H9 (cell line): ENCODE measurements around the gene MROH7. TPM values are rescaled to one million over a fixed set of nuclear protein-coding genes. Genes with fewer than 3 reads are reported as not detected.

Experiments used
- DNase-seq: peaks from one replicate; pipeline ENCODE4 v3.0.0-alpha.2; 2017
- H2AFZ ChIP-seq: one replicate; pipeline ENCODE4 v1.6.1; 2013; ENCODE audit warnings: mild to moderate bottlenecking, low read length, control low read depth, moderate library complexity
- H2AK5ac ChIP-seq: 2 replicates; pipeline ENCODE4 v1.6.1; 2013; ENCODE audit warnings: low read length, control low read depth, mixed read lengths; ENCODE audit not compliant: insufficient read length
- H2BK120ac ChIP-seq: one replicate; pipeline ENCODE4 v1.6.1; 2013; ENCODE audit warnings: low read depth, mild to moderate bottlenecking, low read length, control low read depth, inconsistent platforms; ENCODE audit not compliant: poor library complexity, severe bottlenecking
- H2BK12ac ChIP-seq: 2 replicates; pipeline ENCODE4 v1.6.1; 2013; ENCODE audit warnings: low read length, control low read depth, mixed read lengths, low read depth; ENCODE audit not compliant: insufficient read length
- H2BK15ac ChIP-seq: 2 replicates; pipeline ENCODE4 v1.6.1; 2013; ENCODE audit warnings: low read depth, low read length, control low read depth
- H2BK20ac ChIP-seq: one replicate; pipeline ENCODE4 v1.6.1; 2013; ENCODE audit warnings: low read depth, mild to moderate bottlenecking, low read length, control low read depth, inconsistent platforms; ENCODE audit not compliant: poor library complexity, severe bottlenecking
- H2BK5ac ChIP-seq: 2 replicates; pipeline ENCODE4 v1.6.1; 2013; ENCODE audit warnings: low read length, control low read depth, mixed read lengths; ENCODE audit not compliant: insufficient read length
- H3K14ac ChIP-seq: 2 replicates; pipeline ENCODE4 v1.6.1; 2013; ENCODE audit warnings: low read length, control low read depth; ENCODE audit not compliant: insufficient read depth
- H3K18ac ChIP-seq: 2 replicates; pipeline ENCODE4 v1.6.1; 2013; ENCODE audit warnings: low read depth, mild to moderate bottlenecking, mixed read lengths, low read length, control low read depth; ENCODE audit not compliant: insufficient read length
- H3K23ac ChIP-seq: 2 replicates; pipeline ENCODE4 v1.6.1; 2013; ENCODE audit warnings: low read length, control low read depth, mixed read lengths, low read depth; ENCODE audit not compliant: insufficient read length
- H3K23me2 ChIP-seq: 2 replicates; pipeline ENCODE4 v1.6.1; 2013; ENCODE audit warnings: low read depth, mild to moderate bottlenecking, mixed read lengths, low read length, control low read depth; ENCODE audit not compliant: insufficient read length, poor library complexity, severe bottlenecking
- H3K27ac ChIP-seq: 2 replicates; pipeline ENCODE4 v1.5.1; 2013; ENCODE audit warnings: low read length, control low read depth, mixed read lengths, low read depth; ENCODE audit not compliant: insufficient read length
- H3K27me3 ChIP-seq: 2 replicates; pipeline ENCODE4 v1.6.1; 2013; ENCODE audit warnings: low read length, control low read depth, inconsistent platforms; ENCODE audit not compliant: insufficient read depth
- H3K4ac ChIP-seq: 2 replicates; pipeline ENCODE4 v1.6.1; 2013; ENCODE audit warnings: low read depth, mild to moderate bottlenecking, control low read depth, inconsistent platforms, low read length, moderate library complexity
- H3K4me1 ChIP-seq: 2 replicates; pipeline ENCODE4 v1.6.1; 2013; ENCODE audit warnings: low read length, control low read depth, inconsistent platforms; ENCODE audit not compliant: insufficient read depth
- H3K4me2 ChIP-seq: 2 replicates; pipeline ENCODE4 v1.6.1; 2013; ENCODE audit warnings: low read length, control low read depth, mixed read lengths; ENCODE audit not compliant: insufficient read length, insufficient read depth
- H3K56ac ChIP-seq: 2 replicates; pipeline ENCODE4 v1.6.1; 2013; ENCODE audit warnings: low read depth, mild to moderate bottlenecking, mixed read lengths, low read length, control low read depth; ENCODE audit not compliant: insufficient read length
- H3K79me1 ChIP-seq: 2 replicates; pipeline ENCODE4 v1.6.1; 2013; ENCODE audit warnings: low read depth, mild to moderate bottlenecking, moderate library complexity, low read length, control low read depth, inconsistent platforms; ENCODE audit not compliant: insufficient read depth, poor library complexity, severe bottlenecking
- H3K79me2 ChIP-seq: 2 replicates; pipeline ENCODE4 v1.6.1; 2013; ENCODE audit warnings: low read length, control low read depth, inconsistent platforms; ENCODE audit not compliant: insufficient read depth
- H3K9ac ChIP-seq: 2 replicates; pipeline ENCODE4 v1.6.1; 2013; ENCODE audit warnings: low read length, control low read depth, mixed read lengths; ENCODE audit not compliant: insufficient read length; ENCODE audit errors: extremely low read depth
- H3K9me3 ChIP-seq: one replicate; pipeline ENCODE4 v1.6.1; 2013; ENCODE audit warnings: low read depth, low read length, inconsistent platforms; ENCODE audit not compliant: control insufficient read depth
- H3T11ph ChIP-seq: one replicate; pipeline ENCODE4 v1.6.1; 2013; ENCODE audit warnings: mild to moderate bottlenecking, low read length, control low read depth, inconsistent platforms
- H4K20me1 ChIP-seq: one replicate; pipeline ENCODE4 v1.6.1; 2013; ENCODE audit not compliant: control insufficient read depth, insufficient read length, insufficient read depth
- H4K5ac ChIP-seq: 2 replicates; pipeline ENCODE4 v1.6.1; 2013; ENCODE audit warnings: low read depth, mild to moderate bottlenecking, mixed read lengths, low read length, control low read depth; ENCODE audit not compliant: insufficient read length
- H4K8ac ChIP-seq: replicated peaks from 2 replicates; pipeline ENCODE4 v1.6.1; 2013; ENCODE audit warnings: low read length, control low read depth, mixed read lengths, low read depth; ENCODE audit not compliant: insufficient read length
- H4K91ac ChIP-seq: 2 replicates; pipeline ENCODE4 v1.6.1; 2013; ENCODE audit warnings: low read depth, mild to moderate bottlenecking, moderate library complexity, mixed read lengths, low read length, control low read depth; ENCODE audit not compliant: insufficient read length
- H3K27ac Mint-ChIP-seq, 3 experiments: 2 replicates in 2 of 3; 3 replicates in 1 of 3; pipeline ENCODE4 v1.8.0; 2020 to 2021; ENCODE audit warnings: mixed read lengths in 3 of 3, mild to moderate bottlenecking in 1 of 3, moderate library complexity in 1 of 3
- H3K27me3 Mint-ChIP-seq: 2 replicates; pipeline ENCODE4 v1.8.0; 2021; ENCODE audit warnings: low read depth, mild to moderate bottlenecking, moderate library complexity, mixed read lengths
- H3K36me3 Mint-ChIP-seq, 3 experiments: 2 replicates in 2 of 3; 3 replicates in 1 of 3; pipeline ENCODE4 v1.8.0; 2020 to 2021; ENCODE audit warnings: low read depth in 3 of 3, mixed read lengths in 3 of 3; ENCODE audit not compliant: insufficient read depth in 1 of 3
- H3K4me1 Mint-ChIP-seq, 2 experiments: 2 replicates each; pipeline ENCODE4 v1.8.0; 2020; ENCODE audit warnings: mixed read lengths in 2 of 2
- H3K4me3 Mint-ChIP-seq, 2 experiments: 2 replicates in 1 of 2; 3 replicates in 1 of 2; pipeline ENCODE4 v1.8.0; 2020 to 2021; ENCODE audit warnings: mild to moderate bottlenecking in 2 of 2, mixed read lengths in 2 of 2, moderate library complexity in 1 of 2
- H3K9me3 Mint-ChIP-seq, 2 experiments: 2 replicates in 1 of 2; 3 replicates in 1 of 2; pipeline ENCODE4 v1.8.0; 2020; ENCODE audit warnings: mild to moderate bottlenecking in 2 of 2, mixed read lengths in 2 of 2, moderate library complexity in 1 of 2
- WGBS: extraction: QIAGEN DNeasy Blood & Tissue Kit; methylation state at CpG from one replicate; pipeline ENCODE4 v1.1.7; 2013; ENCODE audit warnings: missing lambda C conversion rate, low lambda C conversion rate, mixed read lengths; ENCODE audit not compliant: insufficient read length; ENCODE audit errors: extremely low coverage; 5-methylcytosine and 5-hydroxymethylcytosine counted together
- total RNA-seq: library from RNA; stranded (reverse); gene quantifications from 2 replicates; pipeline ENCODE4 v1.2.1, GENCODE V29; 2021
- TF ChIP-seq, protein P1 (sequence below): fragments of 200-600 bp; sonication (generic); conservative IDR thresholded peaks from 3 replicates; pipeline ENCODE4 v1.8.0; 2021; ENCODE audit warnings: antibody characterized with exemption, mild to moderate bottlenecking

Gene MROH7
- total RNA-seq, 1 experiment from 2014 or later = 0.09 TPM

DNA sequence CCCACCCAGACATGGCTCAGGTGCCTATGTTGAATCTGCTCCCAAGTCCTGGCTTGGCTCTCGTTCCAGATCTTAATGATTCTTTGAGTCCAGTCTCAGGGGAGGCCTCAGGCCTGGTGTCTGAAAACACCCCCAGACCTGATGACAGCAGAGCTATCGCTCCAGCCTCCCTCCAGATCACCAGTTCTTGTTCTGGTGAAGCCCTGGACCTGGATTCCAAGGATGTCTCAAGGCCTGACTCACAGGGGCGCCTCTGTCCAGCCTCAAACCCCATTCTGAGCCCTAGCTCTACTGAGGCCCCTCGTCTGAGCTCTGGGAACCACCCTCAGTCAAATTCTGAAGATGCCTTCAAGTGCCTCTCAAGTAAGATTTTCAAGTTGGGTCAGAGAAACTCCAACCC is 11.4 kb downstream of the MROH7 start:
- H3K4ac ChIP-seq = no peak overlapping the region
- H3K27me3 ChIP-seq = no peaks in the 10 kb centered on the region; the same call in 1 of the 2 replicates
- H3K9ac ChIP-seq = no peak overlapping the region
- Mint-ChIP-seq H3K9me3 (peaks cover 3 to 5% of the 10 kb centered on the region in 2 experiments; a peak in 4 of 5 replicates), H3K4me3 (no peak overlapping the region), H3K27ac (no peak overlapping the region), H3K4me1 (peaks cover 5 to 8% of the 10 kb centered on the region in 2 experiments), H3K27me3 (peaks cover 19% of the 10 kb centered on the region), H3K36me3 (no peaks in the 10 kb centered on the region)
- no peak overlapping the region for H3K14ac ChIP-seq
- H3K56ac ChIP-seq = no peak overlapping the region
- H3K18ac ChIP-seq = no peak overlapping the region
- H3K23me2 ChIP-seq = no peaks in the 10 kb centered on the region
- no peak overlapping the region for H4K8ac ChIP-seq
- no peak overlapping the region for H4K5ac ChIP-seq
- no peak overlapping the region for H3K27ac ChIP-seq
- H3K23ac ChIP-seq = no peak overlapping the region
- TF ChIP-seq, protein P1, sequence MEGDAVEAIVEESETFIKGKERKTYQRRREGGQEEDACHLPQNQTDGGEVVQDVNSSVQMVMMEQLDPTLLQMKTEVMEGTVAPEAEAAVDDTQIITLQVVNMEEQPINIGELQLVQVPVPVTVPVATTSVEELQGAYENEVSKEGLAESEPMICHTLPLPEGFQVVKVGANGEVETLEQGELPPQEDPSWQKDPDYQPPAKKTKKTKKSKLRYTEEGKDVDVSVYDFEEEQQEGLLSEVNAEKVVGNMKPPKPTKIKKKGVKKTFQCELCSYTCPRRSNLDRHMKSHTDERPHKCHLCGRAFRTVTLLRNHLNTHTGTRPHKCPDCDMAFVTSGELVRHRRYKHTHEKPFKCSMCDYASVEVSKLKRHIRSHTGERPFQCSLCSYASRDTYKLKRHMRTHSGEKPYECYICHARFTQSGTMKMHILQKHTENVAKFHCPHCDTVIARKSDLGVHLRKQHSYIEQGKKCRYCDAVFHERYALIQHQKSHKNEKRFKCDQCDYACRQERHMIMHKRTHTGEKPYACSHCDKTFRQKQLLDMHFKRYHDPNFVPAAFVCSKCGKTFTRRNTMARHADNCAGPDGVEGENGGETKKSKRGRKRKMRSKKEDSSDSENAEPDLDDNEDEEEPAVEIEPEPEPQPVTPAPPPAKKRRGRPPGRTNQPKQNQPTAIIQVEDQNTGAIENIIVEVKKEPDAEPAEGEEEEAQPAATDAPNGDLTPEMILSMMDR = no peak
- no peak overlapping the region for H2BK20ac ChIP-seq
- no peaks in the 10 kb centered on the region for H4K20me1 ChIP-seq
- WGBS = no CpG with 5 or more reads among the region's 4 CpGs
- H3K9me3 ChIP-seq = no peaks in the 10 kb centered on the region
- H3K79me2 ChIP-seq = no peaks in the 10 kb centered on the region
- H2BK12ac ChIP-seq = no peak overlapping the region
- no peak for DNase-seq
- H2AFZ ChIP-seq = no peak overlapping the region
- no peaks in the 10 kb centered on the region for H3K79me1 ChIP-seq
- no peak overlapping the region for H2BK5ac ChIP-seq
- no peak overlapping the region for H3T11ph ChIP-seq
- no peaks in the 10 kb centered on the region for H3K4me1 ChIP-seq
- H4K91ac ChIP-seq = no peak overlapping the region
- no peak overlapping the region for H2AK5ac ChIP-seq
- H3K4me2 ChIP-seq = no peak overlapping the region
- H2BK15ac ChIP-seq = no peak overlapping the region
- H2BK120ac ChIP-seq = no peak overlapping the region
